Hematopoietic multipotent progenitor cell treated with erythropoietin and hydrocortisone succinate and interleukin-3 and kit ligand, for 17 days (in vitro differentiated cells): ENCODE data around the gene RBMS3.
"Not testable (repeated sequence)": the region's sequence is repeated elsewhere in the genome, so short reads cannot be mapped to it uniquely, and the experiment has no call there.

Experiments
- DNase-seq: peaks from one replicate; pipeline ENCODE4 v3.0.0-alpha.2; 2015; ENCODE audit warnings: low spot score

RBMS3 gene

GRCh38 chr3:29339016-29339833 lies 58.4 kb downstream of the RBMS3 start:
- no peak for DNase-seq

GRCh38 chr3:29344154-29344553 lies 63.3 kb downstream of the RBMS3 start:
- no peak for DNase-seq

DNA sequence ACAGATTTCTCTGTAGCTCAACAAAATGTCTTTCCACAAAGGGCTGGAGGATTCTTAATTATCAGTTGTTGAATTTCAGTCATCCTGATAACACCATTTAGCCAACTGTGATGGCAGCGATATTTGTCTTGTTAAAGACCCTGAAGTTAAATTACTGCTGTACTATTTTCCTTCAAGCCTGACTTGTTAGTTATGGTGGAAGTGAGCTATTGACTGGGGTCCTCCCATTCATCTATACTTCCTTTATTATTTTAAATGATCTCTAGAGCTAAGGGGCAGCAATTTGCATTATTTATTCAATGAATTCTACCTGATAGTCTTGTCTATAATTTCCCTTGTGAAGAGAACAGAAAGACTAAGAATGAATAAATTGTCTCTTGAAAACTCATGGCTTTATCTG lies 64.1 kb downstream of the RBMS3 start:
- no peak for DNase-seq

- no peak for DNase-seq
These were observed 64.8 kb downstream of the RBMS3 start for GRCh38 chr3:29345516-29346300.

GRCh38 chr3:29346828-29347227 lies 66.0 kb downstream of the RBMS3 start:
- no peak for DNase-seq

DNA sequence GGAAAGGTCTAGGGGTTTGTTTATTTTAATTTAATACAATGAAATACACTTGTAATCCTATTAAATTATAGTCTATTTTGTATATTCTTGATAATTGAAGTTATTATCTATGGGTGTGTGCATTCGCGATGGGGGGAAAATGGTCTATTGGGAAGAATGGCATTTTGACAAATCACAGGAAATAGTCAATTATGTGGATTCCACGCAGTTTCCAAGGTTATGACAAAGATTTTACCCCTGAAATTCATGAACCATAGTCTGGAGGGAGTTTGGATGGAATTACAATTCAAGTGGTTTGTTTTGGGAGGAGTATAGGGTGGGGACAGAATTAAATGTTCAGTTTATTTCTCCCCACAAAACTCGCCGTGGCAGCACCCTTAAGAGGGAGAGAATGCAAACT lies 66.5 kb downstream of the RBMS3 start:
- no peak for DNase-seq

- DNase-seq = no peak
These were observed 67.4 kb downstream of the RBMS3 start for GRCh38 chr3:29348316-29348715.

- no peak for DNase-seq
These were observed 68.2 kb downstream of the RBMS3 start for GRCh38 chr3:29349049-29349448.

- DNase-seq = no peak
These were observed 72.9 kb downstream of the RBMS3 start for GRCh38 chr3:29353807-29354206.

DNA sequence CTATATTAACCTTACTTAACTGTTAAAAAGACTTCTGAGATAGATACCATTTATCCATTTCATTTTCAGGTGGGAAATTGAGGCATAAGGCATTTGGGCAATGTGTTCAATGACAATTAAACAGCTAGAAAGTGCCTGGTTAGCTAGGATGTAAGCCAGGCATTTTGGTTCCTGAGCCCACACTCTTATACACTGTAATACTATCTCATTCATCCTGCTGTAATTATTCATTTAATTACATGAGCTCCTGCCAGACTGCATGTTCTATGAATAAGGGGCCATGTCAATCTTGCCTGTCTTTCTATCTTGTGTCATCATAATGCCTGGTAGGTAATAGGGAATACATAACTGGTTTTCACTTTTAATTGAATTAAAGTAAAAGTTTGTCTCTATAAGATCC lies 74.0 kb downstream of the RBMS3 start:
- DNase-seq = no peak

- DNase-seq = no peak
These were observed 75.2 kb downstream of the RBMS3 start for GRCh38 chr3:29356062-29356461.

GRCh38 chr3:29360289-29360688 lies 79.4 kb downstream of the RBMS3 start:
- DNase-seq = not testable (repeated sequence)

GRCh38 chr3:29363110-29363509 lies 82.2 kb downstream of the RBMS3 start:
- DNase-seq = no peak

- DNase-seq = no peak
These were observed 89.2 kb downstream of the RBMS3 start for GRCh38 chr3:29370021-29370420.

- DNase-seq = no peak
These were observed 89.9 kb downstream of the RBMS3 start for GRCh38 chr3:29370476-29371420.

DNA sequence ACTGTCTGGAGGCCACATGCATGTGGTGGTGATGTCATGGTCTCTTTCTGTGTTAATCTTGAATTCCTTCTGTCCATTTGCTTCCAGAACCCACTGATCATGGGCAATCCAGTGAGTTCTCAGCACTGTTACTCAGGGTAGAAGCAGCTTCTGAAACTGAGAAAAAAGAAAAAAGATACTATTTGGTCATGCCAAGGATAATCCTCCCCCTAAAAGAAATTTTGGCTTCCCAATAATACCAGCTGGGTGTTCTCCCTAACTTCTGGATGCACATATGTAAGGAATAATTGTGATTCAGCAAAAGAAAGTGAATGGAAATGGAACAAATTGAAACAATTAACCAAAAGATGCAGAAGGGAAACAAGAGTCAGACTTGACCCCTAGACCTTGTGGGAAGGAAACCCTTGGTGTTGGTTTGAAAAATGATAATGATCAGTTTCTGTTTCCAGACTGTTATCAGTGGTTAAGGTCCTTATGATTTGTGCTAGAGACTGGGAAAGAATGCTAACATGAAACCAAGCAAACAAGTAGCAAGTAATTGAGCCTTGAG lies 92.3 kb downstream of the RBMS3 start:
- DNase-seq = no peak

DNA sequence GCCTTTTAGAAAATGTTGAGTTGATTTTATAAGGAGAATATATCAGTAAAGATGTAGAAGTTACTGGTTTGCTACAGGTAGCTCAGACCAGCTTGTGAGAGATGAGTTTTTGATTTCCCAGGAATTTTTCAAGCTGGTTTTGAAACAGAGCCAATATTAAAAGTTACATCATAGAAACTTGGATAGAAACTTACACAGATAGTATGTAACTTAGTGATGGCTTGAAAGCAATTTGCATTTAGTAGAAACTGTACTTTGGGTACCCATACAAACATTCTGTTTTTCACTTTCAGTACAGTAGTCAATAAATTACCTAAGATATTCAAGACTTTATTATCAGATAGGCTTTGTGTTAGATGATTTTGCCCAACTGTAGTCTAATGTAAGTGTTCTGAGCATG lies 93.4 kb downstream of the RBMS3 start:
- DNase-seq = no peak

GRCh38 chr3:29379097-29379496 lies 98.2 kb downstream of the RBMS3 start:
- no peak for DNase-seq

DNA sequence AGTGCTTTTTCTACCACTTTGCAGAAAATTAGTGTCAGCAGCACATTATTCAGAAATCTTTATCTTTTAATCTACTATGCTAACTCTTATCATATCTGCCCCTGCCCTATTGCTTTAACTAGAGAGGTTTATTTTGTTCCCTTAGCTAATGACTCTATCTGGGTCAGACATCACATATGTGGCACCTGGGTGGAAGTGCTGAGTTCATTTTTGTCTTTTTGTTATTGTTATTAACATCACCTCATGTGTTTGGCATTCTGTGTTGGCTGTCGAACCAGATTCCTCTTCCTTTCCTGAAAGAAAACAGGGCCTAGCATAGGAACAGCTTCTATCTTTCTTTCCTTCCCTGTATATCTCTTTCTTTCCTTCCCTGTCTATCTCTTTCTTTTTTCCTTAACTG lies 100.7 kb downstream of the RBMS3 start:
- DNase-seq = no peak

- no peak for DNase-seq
These were observed 101.5 kb downstream of the RBMS3 start for GRCh38 chr3:29382409-29382808.

GRCh38 chr3:29382845-29383244 lies 102.0 kb downstream of the RBMS3 start:
- DNase-seq = no peak

GRCh38 chr3:29384640-29385039 lies 103.8 kb downstream of the RBMS3 start:
- DNase-seq = no peak
